Stimulated activated CD8-positive, alpha-beta memory T cell treated with anti-CD3 and anti-CD28 coated beads, Interleukin-4, amount 100 ng/mL, for 24 hours (primary cell): ENCODE results near the gene NBPF1.
"Not testable (repeated sequence)": the region's sequence is repeated elsewhere in the genome, so short reads cannot be mapped to it uniquely, and the experiment has no call there.

Experiments
- DNase-seq: peaks from one replicate; pipeline ENCODE4 v3.0.0-alpha.2; 2020; ENCODE audit warnings: low read depth

Gene NBPF1

GRCh38 chr1:16613185-16614147, at the start of gene NBPF1:
TSS of gene NBPF1 (minus strand) at chr1:16613564.
- DNase-seq: peak; percentile 98

- not testable (repeated sequence) for DNase-seq
These were observed 44.9 kb upstream of the NBPF1 start for GRCh38 chr1:16658234-16658633.

GRCh38 chr1:16656981-16657683, 43.8 kb upstream of the NBPF1 start:
- DNase-seq: not testable (repeated sequence)

DNA sequence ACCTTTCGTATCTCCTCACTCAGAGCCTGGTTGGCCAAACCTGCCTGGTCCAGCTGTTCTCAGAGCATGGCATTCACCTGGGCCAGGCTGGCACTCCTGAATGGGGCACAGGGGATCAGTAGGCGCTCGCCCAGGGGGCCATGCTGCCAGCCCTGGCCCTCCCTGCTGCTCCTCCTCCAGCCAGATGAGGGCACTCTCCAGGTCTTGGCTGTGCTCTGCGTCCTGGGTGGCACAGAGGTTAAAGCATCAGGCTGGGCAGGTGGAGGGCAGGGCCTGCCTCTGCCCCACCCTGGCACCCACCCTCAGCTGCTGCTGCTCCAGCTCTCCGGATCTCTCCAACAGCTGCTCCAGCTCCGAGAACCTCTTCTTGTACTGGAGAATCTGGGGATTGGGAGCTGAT, 43.2 kb upstream of the NBPF1 start:
- DNase-seq: not testable (repeated sequence)

GRCh38 chr1:16651560-16651959, 38.2 kb upstream of the NBPF1 start:
- not testable (repeated sequence) for DNase-seq

GRCh38 chr1:16649960-16650359, 36.6 kb upstream of the NBPF1 start:
- not testable (repeated sequence) for DNase-seq

- DNase-seq: not testable (repeated sequence)
These were observed 36.0 kb upstream of the NBPF1 start for GRCh38 chr1:16649390-16649789.

DNA sequence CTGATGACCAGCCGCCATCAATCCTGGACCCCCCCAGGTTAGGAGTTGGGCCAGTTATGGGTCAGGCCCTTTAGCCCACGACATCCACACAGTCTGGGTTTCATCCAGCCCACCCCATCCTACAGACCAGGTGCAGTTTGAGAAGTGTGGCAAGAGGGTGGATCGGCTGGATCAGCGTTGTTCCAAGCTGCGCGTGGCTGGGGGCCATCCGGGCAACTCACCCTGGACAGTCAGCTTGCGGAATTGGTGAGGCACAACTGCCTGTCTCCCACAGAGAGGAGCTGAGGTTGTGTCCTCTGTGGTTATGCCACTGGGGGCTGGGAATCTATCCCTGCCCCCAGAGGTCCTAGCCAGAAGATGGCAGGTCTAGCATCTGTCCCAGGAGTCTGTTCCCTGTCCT, 35.4 kb upstream of the NBPF1 start:
- DNase-seq: not testable (repeated sequence)

GRCh38 chr1:16648250-16648649, 34.9 kb upstream of the NBPF1 start:
- DNase-seq: not testable (repeated sequence)

GRCh38 chr1:16647179-16648176, 34.1 kb upstream of the NBPF1 start:
- DNase-seq: not testable (repeated sequence)

DNA sequence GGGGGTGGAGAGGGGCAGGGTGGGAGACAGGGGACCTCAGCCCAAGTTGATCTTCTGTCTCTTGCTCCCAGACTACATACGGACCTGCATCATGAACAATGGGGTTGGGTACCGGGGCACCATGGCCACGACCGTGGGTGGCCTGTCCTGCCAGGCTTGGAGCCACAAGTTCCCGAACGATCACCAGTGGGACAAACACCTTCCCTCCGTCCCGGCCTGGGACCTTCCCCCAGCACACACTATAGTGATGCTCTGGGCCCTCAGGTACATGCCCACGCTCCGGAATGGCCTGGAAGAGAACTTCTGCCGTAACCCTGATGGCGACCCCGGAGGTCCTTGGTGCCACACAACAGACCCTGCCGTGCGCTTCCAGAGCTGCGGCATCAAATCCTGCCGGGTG, 33.4 kb upstream of the NBPF1 start:
- DNase-seq: not testable (repeated sequence)

DNA sequence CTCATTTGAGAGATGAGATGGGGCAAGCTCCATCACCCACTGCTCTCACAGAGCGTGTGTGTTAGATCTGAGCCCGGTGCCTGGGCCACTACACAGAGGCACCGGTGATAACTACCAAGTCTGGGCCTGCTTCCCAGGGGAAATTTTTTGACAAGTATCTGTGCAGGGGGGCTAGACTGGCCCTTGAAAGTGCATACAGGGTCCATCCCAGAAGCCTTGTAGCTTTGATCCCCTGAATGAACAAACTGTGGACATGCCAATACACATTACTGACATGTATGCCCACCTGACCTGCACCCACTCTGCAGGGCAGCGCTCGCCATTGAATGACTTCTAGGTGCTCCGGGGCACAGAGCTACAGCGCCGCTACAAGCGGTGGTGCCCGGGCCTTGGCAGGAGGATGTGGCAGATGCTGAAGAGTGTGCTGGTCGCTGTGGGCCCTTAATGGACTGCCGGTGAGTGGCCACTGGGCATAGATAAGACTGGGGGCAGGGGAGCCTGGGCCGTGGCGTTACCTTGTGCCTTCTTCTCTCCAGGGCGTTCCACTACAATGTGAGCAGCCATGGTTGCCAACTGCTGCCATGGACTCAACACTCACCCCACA, 32.8 kb upstream of the NBPF1 start:
- DNase-seq: not testable (repeated sequence)

DNA sequence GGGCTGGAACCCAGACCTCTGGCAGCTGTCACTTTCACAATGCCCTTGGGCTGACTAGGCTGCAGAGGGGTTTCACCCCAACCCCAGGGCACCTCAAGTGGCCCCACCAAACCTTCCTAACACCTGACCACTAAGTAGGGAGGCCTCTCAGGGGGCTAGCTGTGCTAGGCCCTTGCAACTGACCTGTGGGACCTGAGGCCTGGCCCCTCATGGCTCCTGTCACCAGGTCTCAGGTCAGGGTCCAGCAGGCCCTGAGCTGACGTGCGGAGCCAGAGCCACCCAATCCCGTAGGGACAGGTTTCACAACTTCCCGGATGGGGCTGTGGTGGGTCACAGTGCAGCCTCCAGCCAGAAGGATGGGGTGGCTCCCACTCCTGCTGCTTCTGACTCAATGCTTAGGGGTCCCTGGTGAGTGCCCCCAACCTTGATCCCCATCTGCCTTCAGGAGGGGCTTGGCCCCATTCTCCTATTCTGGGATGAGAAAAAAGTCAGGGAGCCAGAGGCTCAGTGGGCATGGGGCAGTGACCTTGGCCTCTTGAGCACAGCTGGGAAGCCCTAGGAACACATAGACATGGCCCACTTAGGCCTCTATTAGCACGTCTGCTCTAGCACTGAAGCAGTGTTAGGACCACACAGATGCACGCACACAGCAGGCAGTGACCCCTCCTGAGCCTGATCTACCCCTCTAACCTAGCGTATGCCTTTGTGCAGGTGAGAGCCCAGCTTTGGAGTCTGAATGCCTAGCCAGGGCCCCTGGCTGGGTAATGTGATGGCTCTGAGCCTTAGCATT, 32.1 kb upstream of the NBPF1 start:
- not testable (repeated sequence) for DNase-seq

DNA sequence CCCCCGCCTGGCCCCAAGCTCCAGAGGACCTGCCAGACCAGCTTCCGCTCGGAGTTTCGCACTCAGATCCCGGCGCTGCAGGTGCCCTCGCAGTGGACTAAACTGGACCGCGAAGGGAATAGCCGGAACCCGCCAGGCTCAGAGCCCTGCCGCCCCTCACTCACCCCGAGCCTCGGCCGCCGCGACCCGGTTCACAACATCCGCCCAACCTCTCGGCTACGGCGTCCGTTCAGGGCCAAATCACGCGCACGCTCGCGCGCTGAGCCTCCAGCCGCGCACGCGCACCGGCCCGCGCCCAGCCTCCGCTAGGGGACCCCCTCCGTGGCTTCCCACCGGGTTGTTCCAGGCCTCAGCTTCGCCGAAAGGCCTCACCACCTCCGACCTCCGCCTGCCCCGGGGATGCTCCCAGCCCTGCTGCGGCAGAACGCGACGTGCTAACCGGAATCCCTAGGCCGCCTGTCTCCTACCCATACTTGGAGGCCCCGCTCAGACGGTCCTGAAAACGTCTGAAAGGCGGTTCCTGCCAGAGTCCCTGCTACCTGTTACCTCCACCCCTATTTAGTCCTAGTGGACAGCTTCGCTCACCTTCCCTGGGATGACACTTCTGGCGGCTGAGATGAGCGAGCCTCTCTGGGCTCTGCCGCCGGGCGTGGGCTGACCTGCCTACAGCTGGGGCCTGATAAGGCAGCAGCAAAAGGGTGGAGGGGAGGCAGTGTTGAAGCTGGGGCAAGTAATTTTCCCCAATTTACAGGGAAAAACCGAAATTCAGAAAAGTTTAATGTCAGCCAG, 31.3 kb upstream of the NBPF1 start:
- DNase-seq: peak; percentile 100

DNA sequence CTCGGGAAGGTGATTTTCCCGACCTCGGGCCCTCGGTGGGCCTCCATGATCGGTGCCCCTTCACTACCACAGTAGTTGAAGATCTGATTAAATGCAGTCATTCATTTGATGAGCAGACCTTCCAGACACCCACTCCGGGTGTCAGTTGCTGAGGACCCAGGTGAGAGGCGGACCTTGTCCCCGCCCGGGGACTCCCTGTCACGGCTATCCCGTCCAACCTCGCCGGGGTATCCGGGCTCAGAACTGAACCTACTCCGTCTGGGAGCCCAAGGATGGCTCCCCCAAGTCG, 30.8 kb upstream of the NBPF1 start:
- DNase-seq: no peak

- DNase-seq: not testable (repeated sequence)
These were observed 30.3 kb upstream of the NBPF1 start for GRCh38 chr1:16643476-16644192.

DNA sequence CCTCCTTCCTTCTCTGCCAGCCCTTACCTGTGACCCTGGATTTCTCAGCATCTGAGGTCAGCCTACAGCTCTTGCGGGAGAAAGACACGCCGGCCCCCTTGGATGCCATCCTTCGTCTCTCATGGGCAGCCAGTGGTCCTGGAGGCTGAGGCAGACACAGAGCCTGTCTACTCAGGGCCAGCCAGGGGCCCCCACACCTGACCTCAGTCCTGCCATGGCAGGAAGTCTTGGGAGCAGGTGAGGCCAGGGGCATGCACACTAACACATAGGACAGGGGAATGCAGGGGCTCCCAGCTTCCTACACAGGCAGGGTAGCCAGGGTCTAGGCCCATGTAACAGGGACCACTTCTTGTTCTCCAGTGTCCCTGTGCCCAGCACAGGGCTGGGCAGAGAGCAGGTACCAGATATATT, 29.6 kb upstream of the NBPF1 start:
- not testable (repeated sequence) for DNase-seq

DNA sequence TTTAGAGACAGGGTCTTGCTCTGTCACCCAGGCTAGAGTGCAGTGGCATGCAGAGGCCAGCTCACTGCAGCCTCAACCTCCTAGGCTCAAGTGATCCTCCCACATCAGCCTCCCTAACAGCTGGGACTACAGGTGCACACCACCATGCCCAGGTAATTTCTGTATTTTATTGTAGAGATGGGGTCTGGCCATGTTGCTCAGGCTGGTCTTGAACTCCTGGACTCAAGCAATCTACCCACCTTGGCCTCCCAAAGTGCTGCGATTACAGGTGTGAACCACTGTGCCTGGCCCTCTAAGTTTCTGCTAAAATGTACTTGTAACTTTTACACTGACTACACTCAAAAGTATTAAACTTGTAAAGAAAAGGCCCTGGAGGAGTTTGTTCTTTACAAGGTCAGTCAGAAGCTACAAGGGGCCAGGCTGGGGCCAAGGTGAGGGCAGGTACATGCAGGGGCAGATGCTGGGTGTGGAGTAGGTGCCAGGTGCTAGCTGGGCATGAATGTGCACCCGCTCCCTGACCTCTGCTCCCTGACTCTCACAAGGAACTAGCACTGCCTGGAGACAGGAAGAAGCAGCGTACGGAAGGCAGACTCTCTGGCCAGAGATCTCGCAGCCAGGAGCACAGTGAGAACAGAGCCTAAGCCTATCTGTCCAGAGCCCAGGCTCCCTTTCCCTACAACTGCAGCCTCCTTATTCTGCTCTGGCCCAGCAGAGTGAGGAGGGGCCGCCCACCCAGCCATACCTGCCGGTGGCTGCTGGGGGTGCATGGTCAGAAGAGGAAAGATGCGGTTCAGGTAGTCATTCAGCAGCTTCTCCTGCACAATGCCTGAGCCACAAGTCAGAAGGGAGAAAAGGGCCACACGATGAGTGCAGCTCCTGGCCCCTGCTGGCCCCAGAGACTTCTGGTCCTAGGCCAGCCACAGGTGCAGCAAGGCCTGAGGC, 28.9 kb upstream of the NBPF1 start:
- DNase-seq: not testable (repeated sequence)
